Measurements from ENCODE around the gene SNAP25.

The SNAP25 gene

DNA sequence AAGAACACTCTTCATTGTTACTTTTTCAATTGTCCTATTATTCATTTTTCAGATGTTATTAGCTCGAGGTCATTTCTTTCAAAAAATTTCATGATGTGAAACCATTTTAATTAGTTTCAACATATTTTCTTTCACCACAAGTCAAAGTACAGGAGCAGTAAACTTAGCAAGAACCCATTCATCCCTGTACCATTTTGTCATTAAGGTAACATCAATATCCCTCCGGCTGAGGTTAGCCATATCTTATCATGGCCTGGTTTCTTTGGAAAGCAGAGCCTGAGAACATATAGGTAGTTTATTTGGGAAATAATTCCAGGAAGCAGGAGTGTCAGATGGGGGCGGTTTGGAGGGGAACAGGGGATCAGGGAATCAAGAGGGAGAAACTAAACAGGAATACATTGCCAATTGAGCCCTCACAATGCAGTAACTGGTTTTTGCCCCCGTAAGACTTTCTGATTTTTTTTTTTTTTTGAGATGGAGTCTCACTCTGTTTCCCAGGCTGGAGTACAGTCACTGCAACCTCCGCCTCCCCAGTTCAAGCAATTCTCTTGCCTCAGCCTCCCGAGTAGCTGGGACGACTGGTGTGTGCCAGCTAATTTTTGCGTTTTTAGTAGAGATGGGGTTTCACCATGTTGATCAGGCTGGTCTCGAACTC, 131.7 kb downstream of the SNAP25 start:
- H3K9ac ChIP-seq, result no peak overlapping the region
- TF ChIP-seq, protein P1, sequence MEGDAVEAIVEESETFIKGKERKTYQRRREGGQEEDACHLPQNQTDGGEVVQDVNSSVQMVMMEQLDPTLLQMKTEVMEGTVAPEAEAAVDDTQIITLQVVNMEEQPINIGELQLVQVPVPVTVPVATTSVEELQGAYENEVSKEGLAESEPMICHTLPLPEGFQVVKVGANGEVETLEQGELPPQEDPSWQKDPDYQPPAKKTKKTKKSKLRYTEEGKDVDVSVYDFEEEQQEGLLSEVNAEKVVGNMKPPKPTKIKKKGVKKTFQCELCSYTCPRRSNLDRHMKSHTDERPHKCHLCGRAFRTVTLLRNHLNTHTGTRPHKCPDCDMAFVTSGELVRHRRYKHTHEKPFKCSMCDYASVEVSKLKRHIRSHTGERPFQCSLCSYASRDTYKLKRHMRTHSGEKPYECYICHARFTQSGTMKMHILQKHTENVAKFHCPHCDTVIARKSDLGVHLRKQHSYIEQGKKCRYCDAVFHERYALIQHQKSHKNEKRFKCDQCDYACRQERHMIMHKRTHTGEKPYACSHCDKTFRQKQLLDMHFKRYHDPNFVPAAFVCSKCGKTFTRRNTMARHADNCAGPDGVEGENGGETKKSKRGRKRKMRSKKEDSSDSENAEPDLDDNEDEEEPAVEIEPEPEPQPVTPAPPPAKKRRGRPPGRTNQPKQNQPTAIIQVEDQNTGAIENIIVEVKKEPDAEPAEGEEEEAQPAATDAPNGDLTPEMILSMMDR (IDR thresholded peaks at IDR 0.05), result no peak
- no peak overlapping the region for H2AFZ ChIP-seq
- H3K27me3 ChIP-seq (ENCODE audit: control insufficient read depth, insufficient read depth, low read length), result no peaks in the 10 kb centered on the region
- H3K36me3 ChIP-seq (ENCODE audit: control insufficient read depth, insufficient read depth, low read length), result no peaks in the 10 kb centered on the region
- H3K27ac ChIP-seq, result no peak overlapping the region
- no peaks in the 10 kb centered on the region for H3K79me2 ChIP-seq
- H3K4me3 ChIP-seq (ENCODE audit: low read depth, low read length), result no peak overlapping the region
- no peaks in the 10 kb centered on the region for H3K9me3 ChIP-seq (ENCODE audit: control insufficient read depth, low read length)
- H3K4me1 ChIP-seq, result no peaks in the 10 kb centered on the region
- no peak overlapping the region for H3K4me2 ChIP-seq (ENCODE audit: low read length)

GRCh38 chr20:10352934-10353824, 134.5 kb downstream of the SNAP25 start:
- H3K27me3 ChIP-seq (ENCODE audit: control insufficient read depth, insufficient read depth, low read length), result no peaks in the 10 kb centered on the region
- no peak overlapping the region for H3K4me3 ChIP-seq (ENCODE audit: low read depth, low read length)
- H3K9ac ChIP-seq, result no peak overlapping the region
- no peaks in the 10 kb centered on the region for H3K9me3 ChIP-seq (ENCODE audit: control insufficient read depth, low read length)
- no peaks in the 10 kb centered on the region for H3K79me2 ChIP-seq
- no peaks in the 10 kb centered on the region for H3K36me3 ChIP-seq (ENCODE audit: control insufficient read depth, insufficient read depth, low read length)
- no peak overlapping the region for H3K4me2 ChIP-seq (ENCODE audit: low read length)
- no peaks in the 10 kb centered on the region for H3K4me1 ChIP-seq
- no peak overlapping the region for H3K27ac ChIP-seq
- TF ChIP-seq, protein P1 (IDR thresholded peaks at IDR 0.05), result no peak
- H2AFZ ChIP-seq, result no peak overlapping the region

DNA sequence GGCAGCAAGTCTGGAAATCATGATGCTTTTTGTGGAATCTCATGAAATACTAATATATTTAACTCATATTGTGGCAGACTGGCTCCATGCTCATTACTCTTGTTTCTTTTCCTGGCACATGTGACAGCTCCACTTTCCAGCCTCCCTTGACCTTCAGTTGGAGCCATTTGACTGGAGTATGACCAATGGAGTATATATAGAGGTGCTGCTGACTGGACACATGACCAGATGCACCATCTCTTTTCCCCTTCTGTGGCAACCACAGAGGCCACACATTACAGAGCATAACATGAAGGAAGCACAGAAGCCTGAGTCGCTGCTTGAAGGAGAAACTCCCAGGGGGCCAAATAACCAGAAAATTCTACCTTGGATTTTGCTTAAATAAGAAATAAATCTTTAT, 138.0 kb downstream of the SNAP25 start:
- H3K4me1 ChIP-seq, result no peaks in the 10 kb centered on the region
- no peaks in the 10 kb centered on the region for H3K36me3 ChIP-seq (ENCODE audit: control insufficient read depth, insufficient read depth, low read length)
- H3K4me3 ChIP-seq (ENCODE audit: low read depth, low read length), result no peak overlapping the region
- no peak overlapping the region for H3K27ac ChIP-seq
- H3K4me2 ChIP-seq (ENCODE audit: low read length), result no peak overlapping the region
- TF ChIP-seq, protein P1 (IDR thresholded peaks at IDR 0.05), result no peak
- H3K27me3 ChIP-seq (ENCODE audit: control insufficient read depth, insufficient read depth, low read length), result no peaks in the 10 kb centered on the region
- H3K79me2 ChIP-seq, result no peaks in the 10 kb centered on the region
- H3K9ac ChIP-seq, result no peak overlapping the region
- H3K9me3 ChIP-seq (ENCODE audit: control insufficient read depth, low read length), result no peaks in the 10 kb centered on the region
- no peak overlapping the region for H2AFZ ChIP-seq
